Measurements from ENCODE around the gene MX2.

MX2 gene

DNA sequence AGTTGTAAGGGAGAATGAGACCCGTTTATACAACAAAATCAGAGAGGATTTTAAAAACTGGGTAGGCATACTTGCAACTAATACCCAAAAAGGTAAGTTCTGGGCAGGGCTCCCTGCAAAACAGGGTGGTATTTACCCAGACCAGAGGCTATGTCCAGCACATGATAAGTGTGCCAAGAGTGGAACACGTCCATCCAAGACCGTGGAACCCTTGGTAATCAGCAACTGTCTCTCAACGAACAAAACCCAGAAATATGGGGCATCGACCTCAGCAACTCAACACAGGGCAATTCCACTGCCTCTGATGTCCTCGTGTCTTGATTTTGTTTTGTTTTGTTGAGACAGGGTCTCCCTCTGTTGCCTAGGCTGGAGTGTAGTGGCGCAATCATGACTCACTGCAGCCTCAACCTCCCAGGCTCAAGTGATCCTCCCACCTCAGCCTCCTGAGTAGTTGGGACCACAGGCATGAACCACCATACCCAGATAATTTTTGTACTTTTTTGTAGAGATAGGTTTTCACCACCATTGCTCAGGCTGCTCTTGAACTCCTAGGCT, 37.5 kb downstream of the MX2 start:
- TF ChIP-seq, protein P1, sequence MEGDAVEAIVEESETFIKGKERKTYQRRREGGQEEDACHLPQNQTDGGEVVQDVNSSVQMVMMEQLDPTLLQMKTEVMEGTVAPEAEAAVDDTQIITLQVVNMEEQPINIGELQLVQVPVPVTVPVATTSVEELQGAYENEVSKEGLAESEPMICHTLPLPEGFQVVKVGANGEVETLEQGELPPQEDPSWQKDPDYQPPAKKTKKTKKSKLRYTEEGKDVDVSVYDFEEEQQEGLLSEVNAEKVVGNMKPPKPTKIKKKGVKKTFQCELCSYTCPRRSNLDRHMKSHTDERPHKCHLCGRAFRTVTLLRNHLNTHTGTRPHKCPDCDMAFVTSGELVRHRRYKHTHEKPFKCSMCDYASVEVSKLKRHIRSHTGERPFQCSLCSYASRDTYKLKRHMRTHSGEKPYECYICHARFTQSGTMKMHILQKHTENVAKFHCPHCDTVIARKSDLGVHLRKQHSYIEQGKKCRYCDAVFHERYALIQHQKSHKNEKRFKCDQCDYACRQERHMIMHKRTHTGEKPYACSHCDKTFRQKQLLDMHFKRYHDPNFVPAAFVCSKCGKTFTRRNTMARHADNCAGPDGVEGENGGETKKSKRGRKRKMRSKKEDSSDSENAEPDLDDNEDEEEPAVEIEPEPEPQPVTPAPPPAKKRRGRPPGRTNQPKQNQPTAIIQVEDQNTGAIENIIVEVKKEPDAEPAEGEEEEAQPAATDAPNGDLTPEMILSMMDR (IDR thresholded peaks at IDR 0.05) = no peak
- Histone ChIP-seq H3K36me3 (ENCODE audit: control insufficient read depth, insufficient read depth, low read length) (no peaks in the 10 kb centered on the region), H3K79me2 (no peaks in the 10 kb centered on the region), H2AFZ (no peak overlapping the region), H3K4me2 (ENCODE audit: low read length) (no peak overlapping the region), H3K4me1 (no peaks in the 10 kb centered on the region), H3K27me3 (ENCODE audit: control insufficient read depth, insufficient read depth, low read length) (no peaks in the 10 kb centered on the region), H3K27ac (no peak overlapping the region), H3K9me3 (ENCODE audit: control insufficient read depth, low read length) (no peaks in the 10 kb centered on the region), H3K4me3 (ENCODE audit: low read depth, low read length) (no peak overlapping the region), H3K9ac (no peak overlapping the region)

DNA sequence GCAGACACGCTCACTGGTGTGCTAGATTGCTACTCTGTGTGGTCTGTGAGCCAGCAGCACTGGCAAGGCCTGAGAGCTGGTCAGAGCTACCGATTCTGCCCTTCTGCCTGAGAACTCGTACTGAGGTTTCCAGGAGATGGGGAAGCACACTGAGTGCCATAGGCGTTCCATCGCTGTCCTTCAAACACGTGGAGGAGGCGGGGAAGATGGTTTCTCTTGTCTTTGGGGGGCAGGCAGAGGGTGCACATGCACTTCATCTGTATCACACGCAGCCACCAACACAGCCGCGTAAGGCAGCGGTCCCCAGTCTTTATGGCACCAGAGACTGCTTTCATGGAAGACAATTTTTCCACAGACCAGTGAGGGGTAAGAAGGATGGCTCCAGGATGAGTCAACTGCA, 40.4 kb downstream of the MX2 start:
- no peak overlapping the region for H3K27ac ChIP-seq
- no peaks in the 10 kb centered on the region for H3K4me1 ChIP-seq
- no peak overlapping the region for H2AFZ ChIP-seq
- H3K79me2 ChIP-seq = no peaks in the 10 kb centered on the region
- no peak overlapping the region for H3K4me2 ChIP-seq (ENCODE audit: low read length)
- no peaks in the 10 kb centered on the region for H3K9me3 ChIP-seq (ENCODE audit: control insufficient read depth, low read length)
- H3K9ac ChIP-seq = no peak overlapping the region
- H3K4me3 ChIP-seq (ENCODE audit: low read depth, low read length) = no peak overlapping the region
- H3K36me3 ChIP-seq (ENCODE audit: control insufficient read depth, insufficient read depth, low read length) = no peaks in the 10 kb centered on the region
- TF ChIP-seq, protein P1 (IDR thresholded peaks at IDR 0.05) = no peak
- H3K27me3 ChIP-seq (ENCODE audit: control insufficient read depth, insufficient read depth, low read length) = no peaks in the 10 kb centered on the region

DNA sequence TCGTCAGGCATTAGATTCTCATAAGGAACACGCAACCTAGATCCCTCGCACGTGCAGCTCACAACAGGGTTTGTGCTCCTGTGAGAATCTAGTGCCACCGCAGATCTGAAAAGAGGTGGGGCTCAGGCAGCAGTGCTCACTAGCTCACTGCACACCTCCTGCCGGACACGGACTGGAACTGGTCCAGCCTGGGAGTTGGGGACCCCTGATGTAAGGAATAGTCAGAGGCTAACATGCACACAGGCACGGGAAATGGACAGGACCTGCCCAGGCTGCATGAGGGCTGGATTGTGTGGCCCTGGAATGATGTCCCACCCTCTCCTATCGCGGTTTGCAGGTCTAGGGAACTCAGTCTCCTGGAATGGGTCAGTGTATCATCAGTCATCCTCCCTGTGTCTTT, 41.0 kb downstream of the MX2 start:
- H2AFZ ChIP-seq = no peak overlapping the region
- no peaks in the 10 kb centered on the region for H3K27me3 ChIP-seq (ENCODE audit: control insufficient read depth, insufficient read depth, low read length)
- no peak overlapping the region for H3K9ac ChIP-seq
- no peak overlapping the region for H3K4me3 ChIP-seq (ENCODE audit: low read depth, low read length)
- H3K4me1 ChIP-seq = no peaks in the 10 kb centered on the region
- no peak overlapping the region for H3K4me2 ChIP-seq (ENCODE audit: low read length)
- no peaks in the 10 kb centered on the region for H3K36me3 ChIP-seq (ENCODE audit: control insufficient read depth, insufficient read depth, low read length)
- TF ChIP-seq, protein P1 (IDR thresholded peaks at IDR 0.05) = no peak
- no peak overlapping the region for H3K27ac ChIP-seq
- no peaks in the 10 kb centered on the region for H3K9me3 ChIP-seq (ENCODE audit: control insufficient read depth, low read length)
- no peaks in the 10 kb centered on the region for H3K79me2 ChIP-seq

DNA sequence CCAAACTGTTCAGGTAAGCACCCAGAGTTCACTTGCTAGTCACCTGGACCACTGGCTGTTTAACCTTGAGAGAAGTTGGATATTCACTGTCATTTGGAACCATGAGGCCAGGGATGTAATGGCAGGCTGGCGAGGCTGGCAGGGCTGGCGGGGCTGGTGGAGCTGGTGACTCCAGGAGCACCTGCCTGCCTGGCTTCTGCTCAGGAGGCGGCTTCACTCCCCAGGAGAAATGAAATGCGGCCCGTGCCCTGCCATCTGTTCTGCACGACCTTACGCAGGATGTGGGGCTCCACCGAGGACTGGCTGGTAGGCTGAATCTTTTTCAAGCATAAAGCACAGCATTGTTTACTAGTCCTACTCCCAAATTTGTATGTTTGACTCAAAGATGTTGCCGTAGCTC, 41.5 kb downstream of the MX2 start:
- no peak overlapping the region for H3K9ac ChIP-seq
- no peak overlapping the region for H3K4me2 ChIP-seq (ENCODE audit: low read length)
- H3K79me2 ChIP-seq = no peaks in the 10 kb centered on the region
- no peaks in the 10 kb centered on the region for H3K36me3 ChIP-seq (ENCODE audit: control insufficient read depth, insufficient read depth, low read length)
- H3K27me3 ChIP-seq (ENCODE audit: control insufficient read depth, insufficient read depth, low read length) = no peaks in the 10 kb centered on the region
- TF ChIP-seq, protein P1 (IDR thresholded peaks at IDR 0.05) = no peak
- no peak overlapping the region for H2AFZ ChIP-seq
- no peaks in the 10 kb centered on the region for H3K4me1 ChIP-seq
- no peak overlapping the region for H3K4me3 ChIP-seq (ENCODE audit: low read depth, low read length)
- no peak overlapping the region for H3K27ac ChIP-seq
- no peaks in the 10 kb centered on the region for H3K9me3 ChIP-seq (ENCODE audit: control insufficient read depth, low read length)

DNA sequence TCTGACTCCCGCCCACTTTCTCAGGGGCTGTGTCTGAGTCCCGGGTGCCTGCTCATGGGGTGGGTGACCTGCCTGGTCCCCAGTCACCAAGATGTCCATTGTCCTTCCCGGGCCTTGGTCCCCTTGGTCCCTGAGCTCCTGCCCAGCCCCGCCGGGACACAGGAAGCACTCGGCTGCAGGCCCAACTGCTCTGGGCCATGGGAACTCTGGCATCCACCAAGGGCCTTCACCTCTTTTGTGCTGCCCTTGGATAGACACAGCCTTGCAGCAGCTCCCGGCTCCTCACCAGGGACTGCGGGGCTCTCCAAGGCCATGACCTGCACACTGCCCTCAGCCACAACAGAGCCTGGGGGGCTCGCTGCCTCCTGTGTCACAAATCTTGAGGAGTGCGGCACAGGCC, 42.1 kb downstream of the MX2 start:
- Histone ChIP-seq H3K27ac (no peak overlapping the region), H3K4me2 (ENCODE audit: low read length) (no peak overlapping the region), H3K9ac (no peak overlapping the region), H3K4me3 (ENCODE audit: low read depth, low read length) (no peak overlapping the region), H3K9me3 (ENCODE audit: control insufficient read depth, low read length) (no peaks in the 10 kb centered on the region), H3K79me2 (no peaks in the 10 kb centered on the region), H3K4me1 (no peaks in the 10 kb centered on the region), H2AFZ (no peak overlapping the region), H3K27me3 (ENCODE audit: control insufficient read depth, insufficient read depth, low read length) (no peaks in the 10 kb centered on the region), H3K36me3 (ENCODE audit: control insufficient read depth, insufficient read depth, low read length) (no peaks in the 10 kb centered on the region)
- TF ChIP-seq, protein P1 (IDR thresholded peaks at IDR 0.05) = no peak

Data from parathyroid adenoma (tissue), 2 donors.